Esophagus squamous epithelium (tissue), 4 donors: Measurements from ENCODE around the gene PMEL.

Experiments used
- POLR2A ChIP-seq, 4 donors: fragments of 450-650 bp; IDR thresholded peaks; one replicate each; pipeline ENCODE4 v1.6.1; 2017; ENCODE audit warnings: antibody characterized with exemption in 4 of 4, mild to moderate bottlenecking in 4 of 4, moderate library complexity in 3 of 4
- TF ChIP-seq, protein P1 (sequence below), 6 experiments: fragments of 450-650 bp in 4 of 6; fragments of 200-600 bp in 2 of 6; sonication (generic) in 2 of 6; IDR thresholded peaks; one replicate each; pipeline ENCODE4 v1.5.1; 2016 to 2019; ENCODE audit warnings: antibody characterized with exemption in 6 of 6, mild to moderate bottlenecking in 4 of 6, moderate library complexity in 4 of 6

DNA sequence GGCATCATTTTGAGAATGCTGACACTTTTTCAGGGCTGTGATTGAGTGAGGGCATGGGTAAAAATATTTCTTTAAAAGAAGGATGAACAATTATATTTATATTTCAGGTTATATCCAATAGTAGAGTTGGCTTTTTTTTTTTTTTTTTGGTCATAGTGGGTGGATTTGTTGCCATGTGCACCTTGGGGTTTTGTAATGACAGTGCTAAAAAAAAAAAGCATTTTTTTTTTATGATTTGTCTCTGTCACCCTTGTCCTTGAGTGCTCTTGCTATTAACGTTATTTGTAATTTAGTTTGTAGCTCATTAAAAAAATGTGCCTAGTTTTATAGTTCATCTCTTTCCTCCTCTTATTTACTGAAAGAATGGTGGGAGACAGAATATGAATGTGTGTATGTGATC, 6.6 kb upstream of the PMEL start:
- TF ChIP-seq, protein P1, sequence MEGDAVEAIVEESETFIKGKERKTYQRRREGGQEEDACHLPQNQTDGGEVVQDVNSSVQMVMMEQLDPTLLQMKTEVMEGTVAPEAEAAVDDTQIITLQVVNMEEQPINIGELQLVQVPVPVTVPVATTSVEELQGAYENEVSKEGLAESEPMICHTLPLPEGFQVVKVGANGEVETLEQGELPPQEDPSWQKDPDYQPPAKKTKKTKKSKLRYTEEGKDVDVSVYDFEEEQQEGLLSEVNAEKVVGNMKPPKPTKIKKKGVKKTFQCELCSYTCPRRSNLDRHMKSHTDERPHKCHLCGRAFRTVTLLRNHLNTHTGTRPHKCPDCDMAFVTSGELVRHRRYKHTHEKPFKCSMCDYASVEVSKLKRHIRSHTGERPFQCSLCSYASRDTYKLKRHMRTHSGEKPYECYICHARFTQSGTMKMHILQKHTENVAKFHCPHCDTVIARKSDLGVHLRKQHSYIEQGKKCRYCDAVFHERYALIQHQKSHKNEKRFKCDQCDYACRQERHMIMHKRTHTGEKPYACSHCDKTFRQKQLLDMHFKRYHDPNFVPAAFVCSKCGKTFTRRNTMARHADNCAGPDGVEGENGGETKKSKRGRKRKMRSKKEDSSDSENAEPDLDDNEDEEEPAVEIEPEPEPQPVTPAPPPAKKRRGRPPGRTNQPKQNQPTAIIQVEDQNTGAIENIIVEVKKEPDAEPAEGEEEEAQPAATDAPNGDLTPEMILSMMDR (IDR thresholded peaks at IDR 0.05): no peak
- TF ChIP-seq POLR2A (IDR thresholded peaks at IDR 0.05): no peak
